HG02943 (cell line): Measurements from ENCODE around the gene TCEA3.

Experiments used
- ATAC-seq: cut with Tn5 transposase; IDR thresholded peaks from one replicate; pipeline ENCODE4 v1.9.1; 2021; ENCODE audit warnings: mild to moderate bottlenecking, low read depth, moderate library complexity; ENCODE audit not compliant: unreplicated experiment

The TCEA3 gene

GRCh38 chr1:23424293-23425192, at the start of gene TCEA3:
TCEA3 (minus strand) TSS chr1:23424748; CDS start chr1:23424633, 115 bp downstream.
- no peak for ATAC-seq

DNA sequence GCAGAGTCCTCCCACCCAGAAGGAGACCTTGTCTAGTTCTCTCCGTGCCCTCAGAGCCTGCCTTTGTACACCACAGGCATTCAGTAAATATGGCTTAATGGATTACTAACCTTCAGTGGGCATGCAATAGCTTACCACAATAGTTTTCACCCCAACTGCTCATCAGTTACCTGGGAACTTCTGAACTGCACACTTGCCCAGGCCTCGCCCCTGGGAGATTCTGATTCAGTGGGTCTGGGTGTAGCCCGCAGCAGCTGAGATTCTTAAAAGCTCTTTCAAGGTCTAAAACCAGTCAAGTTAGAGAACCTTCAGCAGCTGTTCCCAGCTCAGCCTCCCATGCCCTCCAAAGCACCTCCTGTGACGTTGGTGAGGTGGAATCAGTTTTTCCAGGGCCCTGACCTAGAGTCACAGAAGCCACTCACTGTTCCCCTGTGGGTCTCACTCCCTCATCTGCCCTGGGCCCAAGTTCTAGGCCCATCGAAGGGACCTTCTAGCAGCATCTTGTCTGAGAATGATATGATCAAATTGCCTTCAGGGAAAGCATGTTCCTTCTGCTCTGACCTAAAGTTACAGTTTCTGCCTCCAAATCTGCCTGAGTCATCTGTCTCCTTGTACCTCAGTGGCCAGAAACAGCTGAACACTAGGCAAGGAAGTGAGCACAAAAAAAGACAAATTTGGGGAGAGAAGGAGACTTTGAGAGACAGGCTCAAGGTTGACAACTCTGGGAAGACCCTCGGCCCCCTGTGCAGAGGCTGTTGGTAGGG, 48.7 kb upstream of the TCEA3 start:
- ATAC-seq, result no peak

DNA sequence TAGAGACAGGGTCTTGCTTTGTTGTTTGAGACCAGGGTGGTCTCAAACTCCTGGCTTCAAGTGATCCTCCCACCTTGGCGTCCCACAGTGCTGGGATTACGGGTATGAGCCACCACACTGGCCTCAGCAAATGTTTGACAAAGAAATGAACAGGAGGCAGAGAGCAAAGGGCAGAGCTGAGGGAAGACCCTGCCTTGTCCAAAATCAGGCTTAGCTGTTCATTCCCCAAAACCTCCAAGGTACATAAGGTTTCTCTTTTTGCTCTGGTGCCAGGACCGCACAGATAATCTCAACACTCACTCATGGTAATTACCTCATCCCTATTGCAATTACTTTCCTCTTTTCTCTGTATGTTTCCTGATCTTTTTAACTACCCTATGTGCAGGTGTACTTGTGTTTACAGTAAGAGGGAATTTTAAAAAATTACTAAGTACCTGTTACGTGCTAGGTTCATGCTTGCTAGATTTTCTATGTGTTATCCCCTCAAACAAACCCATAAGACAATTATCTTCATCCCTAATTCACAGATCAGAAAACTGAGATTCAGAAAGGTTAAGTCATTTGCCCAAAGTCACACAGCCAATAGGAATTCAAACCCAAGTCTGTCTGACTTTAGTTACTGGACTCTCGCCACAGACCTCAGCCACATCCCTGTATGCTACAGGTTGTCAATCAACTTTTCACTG, 47.9 kb upstream of the TCEA3 start:
- no peak for ATAC-seq

DNA sequence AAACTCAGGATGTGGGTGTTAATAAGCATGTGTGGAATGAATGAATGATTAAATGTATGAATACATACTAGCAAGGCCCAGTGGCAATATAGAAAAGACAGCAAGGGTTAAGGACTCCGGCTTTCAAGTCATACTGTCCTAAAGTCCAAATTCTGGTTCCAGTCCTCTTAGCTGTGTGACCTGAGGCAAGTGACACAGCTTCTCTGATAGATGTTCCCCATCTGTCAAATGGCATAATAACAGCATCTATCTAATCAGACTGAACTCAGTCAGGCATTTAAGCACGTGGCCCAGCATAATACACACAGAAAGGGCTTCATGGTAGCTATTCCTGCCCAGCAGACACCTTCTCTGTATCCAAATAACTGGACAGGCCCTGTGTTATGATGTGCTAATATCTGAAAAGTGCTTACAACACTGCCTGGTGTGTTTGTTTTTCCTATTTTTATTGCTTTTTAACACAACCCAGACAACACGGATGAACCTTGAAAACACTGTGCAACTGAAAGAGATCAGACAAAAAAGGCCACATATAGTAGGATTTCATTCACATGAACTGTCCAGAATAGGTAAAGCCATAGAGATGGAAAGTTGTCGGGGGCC, 47.0 kb upstream of the TCEA3 start:
- ATAC-seq, result no peak

- ATAC-seq, result no peak
Observed at GRCh38 chr1:23470282-23471070, 45.9 kb upstream of the TCEA3 start.

DNA sequence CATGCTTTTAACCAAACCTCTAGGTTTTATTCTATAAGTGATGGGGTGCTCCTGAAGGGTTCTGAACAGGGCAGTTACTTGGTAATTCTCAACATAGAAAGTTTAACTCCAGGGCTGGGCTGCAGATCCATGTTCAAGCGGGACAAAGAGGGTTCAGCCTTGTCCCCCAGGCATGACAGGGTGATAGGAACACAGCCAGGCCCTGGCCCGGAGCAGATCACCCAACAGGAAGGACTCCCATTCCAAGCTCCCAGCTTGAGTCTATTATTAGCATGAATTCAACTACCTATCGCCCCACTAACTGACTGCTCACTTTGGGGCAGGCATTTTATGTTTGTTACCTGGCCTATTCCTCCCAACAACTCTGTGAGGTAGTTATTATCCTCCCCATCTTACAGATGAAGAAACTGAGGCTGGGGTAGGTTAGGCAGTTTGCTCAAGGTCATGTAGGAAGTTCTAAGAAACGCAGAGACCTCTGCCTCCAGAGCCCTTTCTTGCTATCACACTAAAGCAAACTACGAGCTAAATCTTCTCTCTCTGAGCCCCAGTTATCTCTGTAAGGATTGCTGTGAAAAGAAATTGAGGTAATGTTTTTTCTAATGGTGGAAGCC, 44.9 kb upstream of the TCEA3 start:
- ATAC-seq, result no peak

DNA sequence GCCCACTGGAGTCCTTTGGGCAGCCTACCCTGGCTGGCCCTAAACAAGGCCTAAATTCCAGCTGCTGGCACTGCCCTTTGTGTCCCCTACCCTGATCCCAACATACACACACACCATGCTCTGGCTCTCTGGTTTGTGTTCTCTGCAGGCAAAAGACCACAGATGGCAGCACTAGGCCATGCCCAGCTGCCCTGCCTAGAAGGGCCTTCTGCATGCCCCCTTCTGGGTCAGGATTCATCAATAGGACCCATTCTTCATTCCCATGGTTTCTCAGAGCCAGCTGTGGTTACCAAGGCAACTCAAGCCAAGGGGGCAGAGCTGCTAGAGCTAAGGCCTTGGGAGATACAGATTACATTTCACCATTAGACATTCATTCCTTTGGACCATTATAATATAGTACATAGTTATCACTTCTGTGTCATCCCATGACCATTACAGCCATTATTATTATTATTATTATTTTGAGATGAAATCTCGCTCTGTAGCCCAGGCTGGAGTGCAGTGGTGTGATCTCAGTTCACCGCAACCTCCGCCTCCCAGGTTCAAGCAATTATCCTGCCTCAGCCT, 42.0 kb upstream of the TCEA3 start:
- no peak for ATAC-seq

GRCh38 chr1:23463286-23463685, 38.7 kb upstream of the TCEA3 start:
- ATAC-seq, result no peak

DNA sequence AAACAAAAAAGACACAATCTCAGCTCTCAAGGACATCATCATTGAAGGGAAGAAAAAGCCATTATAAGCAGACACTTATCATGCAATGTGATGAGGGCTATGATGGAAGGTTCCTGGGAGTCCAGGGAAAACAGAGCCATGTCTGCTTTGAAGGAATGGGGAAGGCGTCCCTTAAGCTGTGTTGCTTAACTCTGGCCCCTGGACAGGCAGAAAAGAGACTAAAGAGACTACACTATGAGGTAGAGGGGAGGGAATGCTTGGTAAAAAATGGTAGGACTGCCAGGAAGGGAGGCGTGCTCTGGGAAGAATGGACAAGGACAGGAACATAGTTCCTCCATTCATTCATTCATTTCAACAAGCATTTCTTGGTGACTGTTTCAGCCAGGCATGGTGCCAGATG, 38.2 kb upstream of the TCEA3 start:
- no peak for ATAC-seq

DNA sequence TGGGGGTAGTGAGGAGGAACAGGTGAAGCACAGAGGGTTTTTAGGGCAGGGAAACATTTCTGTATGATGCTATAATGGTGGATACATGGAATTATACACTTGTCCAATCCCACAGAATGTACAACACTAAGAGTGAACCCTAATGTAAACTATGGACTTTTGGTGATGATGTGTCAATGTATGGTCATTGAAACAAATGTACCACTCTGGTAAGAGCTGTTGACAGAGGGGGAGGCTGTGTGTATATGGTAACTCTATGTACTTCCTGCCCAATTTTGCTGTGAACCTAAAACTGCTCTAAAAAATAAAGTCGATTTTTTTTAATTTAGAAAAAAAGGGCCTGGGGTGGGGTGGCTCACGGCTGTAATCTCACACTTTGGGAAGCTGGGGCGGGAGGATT, 36.5 kb upstream of the TCEA3 start:
- ATAC-seq, result no peak

DNA sequence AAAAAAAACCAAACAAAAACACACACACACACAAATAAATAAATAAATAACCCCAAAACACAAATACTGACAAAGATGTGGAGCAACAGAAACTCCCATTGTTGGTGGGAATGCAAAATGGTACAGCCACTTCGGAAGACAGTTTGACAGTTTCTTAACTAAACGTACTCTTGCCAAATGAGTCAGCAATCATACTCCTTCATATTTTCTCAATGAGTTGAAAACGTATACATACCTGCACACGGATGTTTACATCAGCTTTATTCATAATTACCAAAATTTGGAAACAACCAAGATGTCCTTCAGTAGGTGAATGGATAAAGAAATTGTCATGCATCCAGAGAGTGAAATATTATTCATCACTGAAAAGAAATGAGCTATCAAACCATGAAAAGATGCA, 36.0 kb upstream of the TCEA3 start:
- no peak for ATAC-seq

DNA sequence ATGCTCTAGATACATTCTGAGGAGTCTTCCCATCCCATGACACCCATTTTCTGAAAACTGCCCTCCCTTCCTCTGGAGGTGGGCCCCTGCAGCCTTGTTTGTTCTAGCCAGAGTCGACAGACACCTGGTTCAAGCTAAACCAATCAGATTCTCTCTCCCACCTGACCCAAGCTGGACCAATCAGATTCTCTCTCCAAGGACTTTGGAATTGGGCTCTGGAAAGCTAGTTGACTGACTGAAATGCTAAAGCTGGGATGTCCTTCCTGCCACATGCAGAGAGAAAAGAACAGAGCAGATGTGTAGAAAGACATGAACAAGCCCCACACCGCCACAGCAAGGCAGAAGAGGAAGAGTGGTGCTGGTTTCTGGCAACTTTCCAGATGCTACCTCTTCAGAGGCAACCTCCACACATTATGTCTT, 34.8 kb upstream of the TCEA3 start:
- no peak for ATAC-seq

DNA sequence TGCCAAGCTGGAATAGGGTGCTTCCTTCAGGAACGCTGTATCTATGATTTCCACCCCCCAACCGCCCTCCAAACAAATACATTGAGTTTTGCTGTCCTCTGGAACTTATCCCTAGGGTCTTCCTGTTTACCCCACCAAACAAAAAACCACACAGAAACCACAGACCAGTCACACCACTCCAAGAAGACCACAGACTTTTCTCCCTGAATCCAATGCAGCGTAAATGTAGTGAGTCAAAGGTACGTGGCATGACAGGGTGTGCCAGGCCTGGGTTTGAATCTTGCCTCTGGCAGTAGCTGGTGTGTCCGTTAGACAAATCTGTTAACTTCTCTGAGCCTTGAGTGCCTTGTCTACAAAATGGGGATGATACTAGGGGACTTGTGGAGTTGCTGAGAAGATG, 31.7 kb upstream of the TCEA3 start:
- no peak for ATAC-seq

- ATAC-seq, result no peak
Observed at GRCh38 chr1:23453455-23454000, 29.0 kb upstream of the TCEA3 start.

GRCh38 chr1:23452011-23452411, 27.5 kb upstream of the TCEA3 start:
- ATAC-seq, result no peak

DNA sequence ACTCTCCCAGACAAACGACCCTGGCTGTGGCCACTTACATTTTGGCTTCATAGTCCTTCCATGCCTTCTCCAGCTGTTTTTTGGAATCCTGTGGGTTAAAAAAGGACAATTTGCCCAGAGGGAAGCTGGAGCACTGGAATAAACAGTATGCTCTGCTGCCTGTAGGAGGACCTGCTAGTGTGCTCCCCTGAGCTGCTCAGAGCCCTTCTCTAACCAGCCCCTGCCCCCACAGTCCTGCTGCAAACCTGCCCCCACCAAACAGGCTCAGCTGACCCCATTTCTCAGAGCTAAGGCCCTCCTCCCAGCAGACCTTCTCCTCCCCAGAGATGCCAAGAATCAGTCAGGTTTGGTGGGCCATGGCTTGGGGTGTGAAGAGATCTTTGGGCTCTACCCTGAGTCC, 26.9 kb upstream of the TCEA3 start:
- ATAC-seq, result no peak

GRCh38 chr1:23450894-23451293, 26.3 kb upstream of the TCEA3 start:
- no peak for ATAC-seq

GRCh38 chr1:23449958-23450357, 25.4 kb upstream of the TCEA3 start:
- ATAC-seq, result no peak

GRCh38 chr1:23449306-23449705, 24.8 kb upstream of the TCEA3 start:
- no peak for ATAC-seq
